ENCODE measurements around the gene PNMA8A.

The PNMA8A gene

GRCh38 chr19:46471811-46472543, 614 bp upstream of the PNMA8A start:
- peak overlapping the region; percentile 49 for H3K4me3 ChIP-seq (replicated peaks; ENCODE audit: low read depth, low read length)
- no peak for DNase-seq (ENCODE audit: extremely low read depth, low read depth)
- no peak for TF ChIP-seq CTCF (IDR thresholded peaks at IDR 0.05; ENCODE audit: low read depth, low read length, missing control alignments)

- no peak for TF ChIP-seq CTCF (IDR thresholded peaks at IDR 0.05; ENCODE audit: low read depth, low read length, missing control alignments)
- no peak for DNase-seq (ENCODE audit: extremely low read depth, low read depth)
- H3K4me3 ChIP-seq (replicated peaks; ENCODE audit: low read depth, low read length), result peak overlapping the region; percentile 49
Observed at GRCh38 chr19:46470376-46470775, 987 bp downstream of the PNMA8A start.

DNA sequence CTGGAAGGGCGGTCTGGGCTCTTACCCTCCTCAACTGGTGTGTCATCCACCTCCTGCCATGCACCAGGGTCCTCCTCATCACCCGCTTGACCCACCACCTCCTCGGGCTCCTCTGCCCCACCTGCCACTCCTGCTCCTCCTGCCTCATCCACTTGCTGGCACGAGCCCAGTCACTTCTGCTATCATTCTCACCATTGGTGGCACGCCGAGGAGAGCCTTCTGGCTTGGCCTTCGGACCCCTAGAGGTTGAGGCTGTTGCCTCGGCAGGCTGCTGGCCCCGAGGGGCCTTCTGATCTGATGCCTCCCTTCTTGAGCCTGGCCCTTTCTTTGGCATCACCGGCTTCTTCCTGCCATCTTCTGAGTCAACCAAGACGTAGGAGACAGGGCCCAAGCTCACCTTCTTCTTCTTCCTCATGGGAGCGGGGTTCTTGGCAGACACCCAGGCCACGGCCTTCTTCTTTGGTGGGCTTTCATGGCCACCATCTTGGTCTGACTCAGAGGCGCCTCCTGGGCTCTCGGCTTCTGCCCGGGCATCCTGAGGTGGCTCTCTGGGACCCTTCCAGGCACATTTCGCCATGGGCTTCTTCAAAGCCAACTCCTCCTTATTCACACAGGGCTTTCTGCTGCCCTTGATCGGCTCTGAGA, 1.7 kb downstream of the PNMA8A start:
- TF ChIP-seq CTCF (IDR thresholded peaks at IDR 0.05; ENCODE audit: low read depth, low read length, missing control alignments), result no peak
- no peak for DNase-seq (ENCODE audit: extremely low read depth, low read depth)
- H3K4me3 ChIP-seq (replicated peaks; ENCODE audit: low read depth, low read length), result no peak overlapping the region

DNA sequence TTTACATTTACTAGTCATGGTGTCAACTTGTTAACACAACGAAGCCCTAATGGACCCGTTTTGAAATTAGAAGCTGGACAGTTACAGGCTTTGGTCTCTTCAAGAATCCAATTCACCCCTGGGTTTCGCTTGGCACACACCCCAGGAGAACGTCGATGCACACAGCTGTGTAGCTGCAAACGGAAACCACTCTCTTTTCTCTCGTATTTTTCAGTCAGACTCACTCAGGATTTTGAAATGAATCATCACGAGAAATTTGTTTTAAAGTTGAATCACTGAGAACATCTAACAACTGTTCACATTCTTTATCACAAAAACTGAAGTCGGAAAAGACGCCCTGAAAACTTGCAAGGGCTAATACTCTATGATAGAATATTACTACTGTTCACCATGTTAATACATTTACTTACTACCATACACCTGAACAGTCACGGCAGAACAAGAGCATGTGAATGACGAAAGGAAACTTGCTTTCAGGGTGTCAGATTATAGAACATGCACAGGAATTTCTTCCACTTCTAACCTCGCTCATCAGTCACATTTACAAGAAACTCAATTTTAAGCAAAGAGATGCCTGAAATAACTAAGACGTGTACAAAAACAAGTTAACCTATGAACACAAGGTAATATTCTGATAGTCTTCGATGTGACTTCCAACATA, 4.7 kb downstream of the PNMA8A start:
- TF ChIP-seq CTCF (IDR thresholded peaks at IDR 0.05; ENCODE audit: low read depth, low read length, missing control alignments), result no peak
- H3K4me3 ChIP-seq (replicated peaks; ENCODE audit: low read depth, low read length), result no peak overlapping the region; the same call in 1 of the 2 replicates
- DNase-seq (ENCODE audit: extremely low read depth, low read depth), result peak; percentile 44

DNA sequence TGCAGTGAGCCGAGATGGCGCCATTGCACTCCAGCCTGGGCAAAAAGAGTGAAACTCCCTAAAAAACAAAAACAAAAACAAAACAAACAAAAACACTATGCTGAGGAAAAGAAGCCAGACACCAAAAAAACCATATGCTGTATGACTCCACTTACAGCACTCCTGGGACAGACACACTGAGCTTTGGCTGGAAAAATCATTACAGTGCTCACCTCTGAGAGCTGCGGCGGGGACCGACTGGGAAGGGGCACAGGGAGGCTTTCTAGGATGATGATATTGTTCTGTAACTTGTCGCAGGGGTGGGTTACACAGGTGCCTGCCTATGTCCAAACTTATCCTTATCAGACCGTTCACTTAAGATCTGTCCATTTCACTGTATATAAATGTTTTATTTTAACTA, 7.8 kb downstream of the PNMA8A start:
- H3K4me3 ChIP-seq (replicated peaks; ENCODE audit: low read depth, low read length), result no peak overlapping the region
- no peak for TF ChIP-seq CTCF (IDR thresholded peaks at IDR 0.05; ENCODE audit: low read depth, low read length, missing control alignments)

DNA sequence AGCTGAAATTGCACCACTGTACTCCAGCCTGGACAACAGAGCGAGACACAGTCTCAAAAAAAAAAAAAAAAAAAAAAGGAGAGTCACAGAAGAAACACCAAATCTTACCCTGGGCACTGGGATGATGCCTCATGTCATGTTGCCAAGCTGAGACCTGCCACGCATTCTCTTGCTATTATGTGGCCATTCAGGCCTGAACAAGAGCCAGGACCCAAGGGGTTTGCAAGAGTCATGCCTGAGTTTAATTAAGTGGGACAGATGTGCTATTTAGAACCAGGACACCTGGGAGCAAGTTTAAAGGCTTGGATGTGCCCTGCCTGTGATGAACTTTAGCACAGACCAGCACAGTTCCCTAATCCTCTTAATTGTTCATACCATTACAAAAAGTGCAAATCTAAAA, 9.8 kb downstream of the PNMA8A start:
- DNase-seq (ENCODE audit: extremely low read depth, low read depth), result no peak
- TF ChIP-seq CTCF (IDR thresholded peaks at IDR 0.05; ENCODE audit: low read depth, low read length, missing control alignments), result no peak
- H3K4me3 ChIP-seq (replicated peaks; ENCODE audit: low read depth, low read length), result no peak overlapping the region

More for the DNA sequence above, 7.8 kb downstream of the PNMA8A start:
- no peak for DNase-seq (ENCODE audit: extremely low read depth, low read depth)

Measured in HFF-Myc (cell line).